LHCN-M2 (cell line): ENCODE results near the gene DPEP2. TPM values are rescaled to one million over a fixed set of nuclear protein-coding genes. Genes with fewer than 3 reads are reported as not detected.
"Not testable (repeated sequence)": the region's sequence is repeated elsewhere in the genome, so short reads cannot be mapped to it uniquely, and the experiment has no call there.

ENCODE experiments used
- DNase-seq: peaks from one replicate; pipeline ENCODE4 v3.0.0-alpha.2; 2012; ENCODE audit warnings: low read depth
- total RNA-seq: library from RNA; depleted of rRNA; stranded (reverse); fragments of >200 nt; gene quantifications from 2 replicates; pipeline ENCODE4 v1.2.3, GENCODE V29; 2014

The DPEP2 gene
- total RNA-seq, 1 experiment from 2014 or later = not detected

DNA sequence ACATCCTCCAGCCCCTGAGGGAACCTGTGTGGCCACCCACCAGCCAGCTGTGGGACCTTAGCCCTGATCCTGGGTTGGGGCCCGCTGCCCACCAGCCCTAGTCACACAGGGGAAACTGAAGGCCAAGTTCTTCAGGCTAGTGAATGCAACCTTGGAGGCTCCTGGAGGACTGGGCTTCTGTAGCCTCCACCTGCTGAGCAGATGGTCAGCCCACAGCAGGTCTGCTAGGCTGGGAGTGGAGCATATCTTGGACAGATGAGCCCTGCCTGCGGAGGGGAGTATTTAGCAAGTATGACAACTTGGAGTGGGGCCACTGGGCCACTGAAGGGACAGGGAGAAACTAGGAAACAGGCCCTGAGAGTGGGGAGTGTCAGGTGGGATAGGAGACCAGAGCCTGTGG is 23.1 kb downstream of the DPEP2 start:
- DNase-seq = no peak

DNA sequence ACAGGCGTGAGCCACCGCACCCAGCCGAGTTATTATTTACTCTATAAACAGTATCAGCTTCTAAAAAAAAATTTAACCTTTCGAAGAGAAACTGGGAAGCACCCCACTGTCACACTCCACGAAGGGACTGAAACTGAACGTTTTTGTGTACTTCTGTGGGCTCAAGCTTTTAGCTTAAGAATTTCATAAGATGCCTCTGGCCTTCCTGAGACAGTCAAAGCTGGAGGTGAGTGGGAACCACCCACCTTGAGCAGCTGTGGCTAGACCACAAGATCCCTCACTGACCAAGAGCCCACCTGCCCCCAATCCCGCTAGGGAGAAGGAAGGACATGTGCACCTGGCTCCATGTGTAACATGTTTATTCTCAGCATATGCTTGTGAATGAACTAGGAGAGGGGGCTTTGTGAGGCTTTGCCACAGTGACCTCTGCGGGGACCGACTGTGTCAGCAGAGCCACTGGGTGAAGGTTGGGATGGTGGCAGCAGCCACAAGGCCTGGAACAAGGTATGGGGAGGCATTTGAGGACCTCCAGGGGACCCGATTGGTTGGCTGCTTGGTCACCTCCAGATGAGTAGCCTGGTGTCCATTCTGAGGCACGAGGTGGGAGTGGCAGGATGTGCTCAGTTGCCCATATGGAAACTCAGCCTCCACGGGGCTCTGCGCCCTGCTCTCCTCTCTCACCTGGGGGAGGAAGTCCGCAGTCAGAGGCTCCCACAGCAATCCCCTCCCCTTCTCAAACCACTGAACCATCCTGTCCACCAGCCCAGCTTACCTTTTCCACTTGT is 23.8 kb downstream of the DPEP2 start:
- no peak for DNase-seq

GRCh38 chr16:67972285-67972684 is 27.0 kb downstream of the DPEP2 start:
- not testable (repeated sequence) for DNase-seq

GRCh38 chr16:67971111-67971510 is 28.2 kb downstream of the DPEP2 start:
- DNase-seq = no peak

DNA sequence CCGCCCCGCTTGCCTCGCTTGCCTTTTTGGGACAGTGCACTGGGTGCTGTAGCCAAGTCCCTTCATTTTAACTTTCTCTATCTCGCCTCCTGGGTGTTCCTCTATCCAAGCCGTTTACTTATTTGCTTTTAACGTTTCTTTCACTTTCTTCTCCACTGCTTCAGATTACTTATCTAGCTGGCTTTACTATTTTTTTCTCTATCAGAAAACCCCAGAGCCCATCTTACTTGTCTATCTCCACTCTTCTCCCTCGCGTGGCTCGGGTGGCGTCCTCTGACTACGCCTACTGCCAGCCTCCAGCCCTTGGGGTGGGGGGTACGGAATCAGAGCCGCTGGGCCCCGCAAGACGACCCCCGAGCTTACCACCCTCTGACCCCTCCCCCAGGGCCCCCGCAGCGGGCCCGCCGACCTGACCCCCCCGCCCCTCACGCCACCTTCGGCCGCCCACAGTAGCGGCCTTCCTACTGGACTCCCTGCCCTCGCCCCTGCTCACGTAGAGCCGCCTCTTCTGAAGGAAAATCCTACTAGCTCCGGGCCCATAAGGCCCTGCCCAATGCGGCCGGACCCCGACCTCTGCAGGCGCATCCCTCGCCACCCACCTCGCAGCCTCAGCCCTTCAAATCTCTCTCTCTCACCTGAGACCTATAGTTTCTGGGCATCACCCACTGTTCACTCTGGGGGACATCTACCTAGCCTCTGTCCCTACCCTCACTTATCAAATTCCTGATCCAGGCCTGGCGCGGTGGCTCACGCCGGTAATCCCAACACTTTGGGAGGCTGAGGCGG is 29.8 kb downstream of the DPEP2 start:
- DNase-seq = no peak

DNA sequence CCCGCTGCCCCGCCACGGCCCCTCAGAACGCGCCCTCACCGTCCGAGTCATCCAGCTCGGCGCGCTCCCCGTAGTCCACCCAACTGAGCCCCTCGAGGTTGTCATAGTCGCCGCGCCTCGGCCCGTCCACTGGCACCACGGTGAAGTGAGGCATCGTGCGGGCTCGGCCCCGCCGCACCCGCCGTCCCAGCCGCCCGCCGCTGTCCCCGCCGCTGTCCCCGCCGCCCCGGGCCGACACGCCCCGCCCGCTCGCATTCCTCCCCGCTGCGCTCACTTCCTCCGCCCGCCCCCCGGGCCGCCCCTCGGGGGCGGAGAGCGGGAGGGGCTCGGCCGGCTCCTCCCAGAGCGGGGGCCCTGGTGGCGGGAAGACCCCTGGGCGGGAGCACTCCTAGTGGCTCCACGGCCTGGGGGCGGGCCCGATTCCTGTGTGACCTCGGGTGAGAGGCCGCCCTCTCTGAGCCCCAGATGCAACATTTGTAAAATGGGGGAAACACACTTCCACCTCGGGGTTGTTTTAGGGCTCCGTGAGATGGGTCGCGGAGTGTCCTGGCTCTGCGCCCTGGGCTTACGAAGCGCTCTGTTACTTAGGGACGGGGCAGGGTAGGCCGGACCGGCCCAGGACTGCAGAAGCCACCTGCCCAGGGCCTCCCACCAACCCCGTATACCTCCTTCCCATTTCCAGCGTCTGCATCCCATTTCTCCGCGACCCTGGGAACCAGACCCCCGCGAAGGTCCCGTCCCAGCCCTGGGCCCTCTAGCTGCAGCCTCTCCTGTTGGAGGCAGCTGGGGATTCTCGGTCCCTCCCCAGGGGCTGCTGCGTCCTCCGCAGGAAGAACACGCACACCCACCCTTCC is 30.7 kb downstream of the DPEP2 start, which contains the start of gene SLC12A4:
Gene SLC12A4 (minus strand): TSS at position 238 of the 854 bp plus-strand sequence. CDS start 84 bp downstream, at position 154.
- DNase-seq = peak; percentile 78

DNA sequence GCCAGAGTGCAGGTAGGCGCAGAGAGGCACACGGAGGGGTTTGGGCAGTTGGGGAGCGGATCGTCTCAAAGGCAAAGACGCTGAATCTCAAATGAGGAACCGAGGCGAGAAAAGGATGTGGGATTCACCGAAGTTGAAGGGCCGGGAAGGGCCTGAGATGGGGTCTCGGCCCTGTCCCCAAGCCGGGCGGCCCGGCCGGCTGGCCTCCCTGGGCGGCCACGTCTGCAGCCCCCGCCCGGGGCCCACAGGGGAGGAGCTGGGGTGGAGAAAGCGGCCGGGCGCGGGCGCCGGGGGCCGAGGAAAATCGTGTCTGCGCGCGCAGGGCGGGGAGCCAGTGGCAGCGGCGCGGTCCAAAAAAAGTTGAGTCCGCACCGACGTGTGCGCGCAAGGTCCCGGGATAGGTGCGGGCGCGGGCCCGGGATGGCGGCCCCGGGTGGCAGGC is 31.3 kb downstream of the DPEP2 start:
- peak; percentile 19 for DNase-seq

DNA sequence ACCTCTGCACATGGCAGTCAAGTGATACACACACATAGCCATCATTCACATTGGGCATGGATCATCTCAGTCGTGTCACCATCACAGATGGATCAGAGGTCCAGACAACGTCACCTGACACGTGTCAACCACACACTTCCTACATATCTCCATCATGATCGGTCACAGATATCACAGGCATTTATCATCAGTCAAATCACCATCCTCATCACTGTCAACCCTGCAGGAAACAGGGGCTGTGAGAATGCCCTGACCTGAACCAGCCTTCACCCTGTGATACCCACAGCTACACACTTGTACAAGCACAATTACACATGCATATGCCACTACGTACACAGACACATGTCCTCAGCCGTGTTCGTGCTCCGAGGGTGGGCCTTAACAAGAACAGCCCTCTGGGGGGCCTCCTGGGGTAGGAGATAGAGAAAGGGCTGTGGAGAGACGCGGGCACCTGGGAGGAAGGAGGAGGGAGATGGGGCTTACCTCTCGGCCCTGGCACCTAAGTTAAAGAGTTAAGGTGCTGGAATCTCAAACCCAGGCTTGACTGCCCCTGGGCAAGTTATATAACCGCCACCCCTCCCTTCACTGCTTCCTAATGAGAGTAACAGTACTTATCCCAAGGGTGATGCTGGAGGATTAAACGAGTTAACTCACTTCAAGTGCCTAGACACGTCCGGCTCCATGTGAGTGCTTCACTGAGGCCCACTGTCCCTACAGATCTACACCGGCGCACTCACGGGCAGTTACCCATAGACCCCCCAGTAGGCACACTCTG is 31.9 kb downstream of the DPEP2 start:
- DNase-seq = no peak

GRCh38 chr16:67966549-67967182 is 32.6 kb downstream of the DPEP2 start:
- DNase-seq = peak; percentile 70

- peak; percentile 25 for DNase-seq
Measured at GRCh38 chr16:67965668-67966548, 33.4 kb downstream of the DPEP2 start.

GRCh38 chr16:67964477-67965131 is 34.7 kb downstream of the DPEP2 start:
- no peak for DNase-seq

DNA sequence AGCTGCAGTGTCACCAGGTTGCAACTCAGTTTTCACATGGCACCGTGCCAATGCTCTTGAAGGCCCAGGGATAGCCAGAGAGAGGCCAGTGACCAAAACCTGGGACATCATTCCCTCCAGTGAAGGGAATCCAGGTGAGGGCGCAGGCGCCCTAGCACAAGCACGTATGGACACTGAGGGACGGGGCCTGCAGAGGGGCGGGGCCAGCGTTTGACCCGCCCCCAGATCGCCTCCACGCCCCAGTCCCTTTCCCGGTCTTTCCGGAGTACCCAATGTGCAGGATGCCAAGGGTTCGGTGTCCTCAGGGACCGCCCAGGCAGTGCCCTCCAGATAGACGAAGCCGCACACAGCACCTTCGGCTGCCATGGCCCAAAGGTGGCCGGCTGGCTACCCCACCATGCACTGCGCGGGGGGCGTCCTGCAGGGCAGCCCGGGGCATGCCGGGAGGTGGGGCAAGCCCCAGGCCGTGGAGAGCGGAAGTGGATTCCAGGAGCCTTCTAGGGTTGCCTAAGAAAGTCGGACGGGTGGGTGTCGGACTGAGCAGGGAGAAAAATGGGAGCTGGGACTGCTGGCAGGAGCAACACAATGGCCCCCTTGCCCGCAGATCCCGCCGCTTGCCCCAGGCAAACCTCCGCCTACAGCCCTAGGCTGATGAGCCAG is 35.5 kb downstream of the DPEP2 start:
- DNase-seq = no peak

GRCh38 chr16:67963292-67963661 is 36.0 kb downstream of the DPEP2 start:
- DNase-seq = no peak

- no peak for DNase-seq
Measured at GRCh38 chr16:67962135-67962534, 37.1 kb downstream of the DPEP2 start.

DNA sequence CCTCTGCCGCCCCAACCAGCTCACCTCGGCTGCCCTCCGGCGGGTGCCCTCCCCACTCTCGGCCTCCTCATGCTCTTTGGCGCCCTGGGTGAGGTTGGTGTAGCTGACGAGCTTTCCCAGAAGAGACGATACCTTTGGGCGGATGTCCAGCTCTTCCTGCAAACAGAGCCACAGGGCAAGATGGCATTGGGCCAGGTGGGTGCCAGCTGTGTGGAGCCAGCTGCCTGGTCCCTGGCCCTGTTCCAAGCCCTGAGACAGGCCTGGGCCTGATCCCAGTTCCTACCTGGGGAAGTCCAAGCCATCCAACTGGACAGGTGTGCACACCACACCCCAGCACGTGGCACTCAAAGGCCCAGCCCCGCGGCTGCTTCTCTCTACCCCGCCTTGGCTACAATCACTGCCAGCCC is 37.7 kb downstream of the DPEP2 start:
- DNase-seq = no peak

GRCh38 chr16:67959536-67960329 is 39.6 kb downstream of the DPEP2 start:
- peak; percentile 84 for DNase-seq

DNA sequence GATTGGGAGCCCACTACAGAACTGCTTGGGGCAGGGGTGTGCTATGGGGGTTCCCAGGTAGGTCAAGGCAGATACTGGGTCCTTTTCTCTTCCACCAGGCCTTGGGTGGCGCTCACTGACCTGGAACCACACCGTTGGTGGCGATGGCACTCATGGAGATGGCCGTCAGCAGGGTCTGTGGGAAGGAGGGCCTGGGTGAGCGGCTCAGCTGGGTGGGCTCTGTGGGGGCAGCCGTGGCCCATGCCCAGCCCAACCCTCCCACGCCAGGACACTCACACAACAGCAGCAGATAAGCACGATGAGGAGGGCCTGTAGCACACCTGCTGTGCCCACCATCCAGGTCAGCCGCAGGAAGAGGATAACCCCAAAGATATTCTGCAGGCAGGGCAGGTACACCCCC is 41.7 kb downstream of the DPEP2 start:
- DNase-seq = no peak
